CD14-positive monocyte (primary cell): ENCODE results near the gene NRN1L. TPM values are rescaled to one million over a fixed set of nuclear protein-coding genes. Genes with fewer than 3 reads are reported as not detected.
"Not testable (repeated sequence)": the region's sequence is repeated elsewhere in the genome, so short reads cannot be mapped to it uniquely, and the experiment has no call there.

ENCODE experiments used
- DNase-seq, 3 donors: peaks; one replicate each; pipeline ENCODE4 v3.0.0-alpha.2; 2011 to 2022
- H2AFZ ChIP-seq: 2 replicates; pipeline ENCODE4 v1.6.0; 2012; ENCODE audit warnings: mild to moderate bottlenecking, low read depth, low read length, inconsistent platforms; ENCODE audit not compliant: insufficient read depth, poor library complexity, severe bottlenecking
- H3K27ac ChIP-seq, 2 donors: 1 replicate in 1 of 2; 2 replicates in 1 of 2; pipeline ENCODE4 v1.5.1; 2012 to 2013; ENCODE audit warnings: low read length in 2 of 2, control low read depth in 1 of 2, inconsistent platforms in 1 of 2, low read depth in 1 of 2, mild to moderate bottlenecking in 1 of 2
- H3K27me3 ChIP-seq, 2 donors: one replicate each; pipeline versions ENCODE4 v1.6.0 to v1.6.1; 2011 to 2013; ENCODE audit warnings: low read length in 2 of 2; ENCODE audit not compliant: control insufficient read depth in 2 of 2, insufficient read depth in 2 of 2
- H3K36me3 ChIP-seq, 2 donors: replicated peaks in 1 of 2; 1 replicate in 1 of 2; 2 replicates in 1 of 2; pipeline versions ENCODE4 v1.5.1 to v1.6.1; 2012 to 2013; ENCODE audit warnings: low read length in 2 of 2, control low read depth in 1 of 2, inconsistent platforms in 1 of 2, mild to moderate bottlenecking in 1 of 2; ENCODE audit not compliant: insufficient read depth in 2 of 2, control insufficient read depth in 1 of 2
- H3K4me1 ChIP-seq, 2 donors: 1 replicate in 1 of 2; 2 replicates in 1 of 2; pipeline versions ENCODE4 v1.5.1 to v1.6.1; 2012 to 2013; ENCODE audit warnings: low read length in 2 of 2, control low read depth in 1 of 2, inconsistent platforms in 1 of 2, mild to moderate bottlenecking in 1 of 2, moderate library complexity in 1 of 2; ENCODE audit not compliant: insufficient read depth in 2 of 2, control insufficient read depth in 1 of 2
- H3K4me2 ChIP-seq: replicated peaks from 2 replicates; pipeline ENCODE3; 2012; ENCODE audit warnings: low read length, moderate library complexity, mild to moderate bottlenecking; ENCODE audit not compliant: poor library complexity, severe bottlenecking; ENCODE audit errors: extremely low read depth
- H3K4me3 ChIP-seq, 3 experiments: fragments of 200-600 bp in 1 of 3; sonication (generic) in 1 of 3; replicated peaks in 1 of 3; 1 replicate in 2 of 3; 2 replicates in 1 of 3; pipeline ENCODE4 v1.5.1; 2011 to 2013; ENCODE audit warnings: low read length in 3 of 3, mild to moderate bottlenecking in 3 of 3, control low read depth in 2 of 3, low read depth in 2 of 3, inconsistent platforms in 1 of 3, moderate library complexity in 1 of 3
- H3K79me2 ChIP-seq: 2 replicates; pipeline ENCODE4 v1.6.0; 2012; ENCODE audit warnings: mild to moderate bottlenecking, control low read depth, inconsistent platforms, low read length, moderate library complexity; ENCODE audit not compliant: insufficient read depth
- H3K9ac ChIP-seq: 2 replicates; pipeline ENCODE4 v1.6.0; 2017; ENCODE audit warnings: low read length, mild to moderate bottlenecking; ENCODE audit not compliant: insufficient read depth, poor library complexity, severe bottlenecking
- H3K9me3 ChIP-seq, 2 donors: replicated peaks in 1 of 2; 1 replicate in 1 of 2; 2 replicates in 1 of 2; pipeline versions ENCODE4 v1.5.1 to v1.6.1; 2012 to 2013; ENCODE audit warnings: low read length in 2 of 2, control low read depth in 1 of 2; ENCODE audit not compliant: control insufficient read depth in 1 of 2, insufficient read depth in 1 of 2
- H4K20me1 ChIP-seq: 2 replicates; pipeline ENCODE4 v1.6.0; 2012; ENCODE audit warnings: mild to moderate bottlenecking, low read length, control low read depth, moderate library complexity; ENCODE audit not compliant: insufficient read depth
- H3K27ac Mint-ChIP-seq, 7 donors: one replicate each; pipeline ENCODE4 v1.8.0; 2020; ENCODE audit warnings: mild to moderate bottlenecking in 7 of 7, mixed read lengths in 7 of 7, moderate library complexity in 6 of 7, inconsistent platforms in 2 of 7
- H3K27me3 Mint-ChIP-seq, 3 donors: one replicate each; pipeline ENCODE4 v1.8.0; 2021 to 2022; ENCODE audit warnings: low read depth in 3 of 3, mild to moderate bottlenecking in 3 of 3, mixed read lengths in 3 of 3, moderate library complexity in 3 of 3, inconsistent platforms in 1 of 3
- H3K36me3 Mint-ChIP-seq, 2 donors: one replicate each; pipeline ENCODE4 v1.8.0; 2020; ENCODE audit warnings: mixed read lengths in 2 of 2, inconsistent platforms in 1 of 2, mild to moderate bottlenecking in 1 of 2
- H3K4me1 Mint-ChIP-seq: one replicate; pipeline ENCODE4 v1.8.0; 2020; ENCODE audit warnings: mild to moderate bottlenecking, mixed read lengths
- H3K4me3 Mint-ChIP-seq, 2 donors: one replicate each; pipeline ENCODE4 v1.8.0; 2020; ENCODE audit warnings: mild to moderate bottlenecking in 2 of 2, mixed read lengths in 2 of 2, moderate library complexity in 1 of 2
- H3K9me3 Mint-ChIP-seq, 7 donors: one replicate each; pipeline ENCODE4 v1.8.0; 2020 to 2022; ENCODE audit warnings: mixed read lengths in 7 of 7, mild to moderate bottlenecking in 6 of 7, moderate library complexity in 6 of 7, inconsistent platforms in 2 of 7
- WGBS: methylation state at CpG from one replicate; pipeline ENCODE4 v1.1.5; 2013; ENCODE audit warnings: missing lambda C conversion rate; ENCODE audit not compliant: insufficient coverage; 5-methylcytosine and 5-hydroxymethylcytosine counted together
- intact Hi-C, 2 donors: fragments of 100-400 bp; cut with micrococcal nuclease; formaldehyde crosslinking; loops; one replicate each; pipeline versions ENCODE4 v1.15.0 to v1.15.1; 2023
- polyA plus RNA-seq, 3 donors: library from polyadenylated mRNA; depleted of rRNA in 1 of 3; unstranded in 2 of 3; stranded (reverse) in 1 of 3; fragments of 300-500 nt in 2 of 3; fragments of >200 nt in 1 of 3; fragmentation: Illumina TruSeq in 2 of 3; gene quantifications; 1 replicate in 2 of 3; 2 replicates in 1 of 3; pipeline ENCODE4 v1.2.3, GENCODE V29; 2012 to 2021
- TF ChIP-seq, protein P1 (sequence below): fragments of 200-600 bp; IDR thresholded peaks from one replicate; pipeline ENCODE4 v1.8.0; 2022; ENCODE audit warnings: antibody characterized with exemption, mild to moderate bottlenecking

Gene NRN1L
- polyA plus RNA-seq, 3 donors, result 0.50 to 3.6 TPM; not detected in 1

- Histone ChIP-seq H3K9ac (no peak overlapping the region), H3K27me3 (no peaks in the 10 kb centered on the region), H3K4me1 (no peaks in the 10 kb centered on the region), H4K20me1 (peaks cover 54% of the 10 kb centered on the region), H2AFZ (no peak overlapping the region), H3K4me2 (no peak overlapping the region), H3K79me2 (peaks cover 3% of the 10 kb centered on the region), H3K4me3 (no peak overlapping the region), H3K27ac (no peak overlapping the region), H3K9me3 (no peaks in the 10 kb centered on the region), H3K36me3 (peaks cover 37 to 50% of the 10 kb centered on the region in 2 donors)
- intact Hi-C loops, result no loop called here
- 50% methylated on average over 2 of the region's 2 CpGs for WGBS
- Mint-ChIP-seq H3K27ac (peak overlapping the region in 1 of 7 donors; percentile 16), H3K9me3 (peaks cover 0 to 3% (median 0%) of the 10 kb centered on the region in 7 donors), H3K4me1 (peaks cover 2% of the 10 kb centered on the region), H3K27me3 (peaks cover 0 to 2% (median 0%) of the 10 kb centered on the region in 3 donors), H3K36me3 (peaks cover 41 to 61% of the 10 kb centered on the region in 2 donors), H3K4me3 (no peak overlapping the region)
- TF ChIP-seq, protein P1, sequence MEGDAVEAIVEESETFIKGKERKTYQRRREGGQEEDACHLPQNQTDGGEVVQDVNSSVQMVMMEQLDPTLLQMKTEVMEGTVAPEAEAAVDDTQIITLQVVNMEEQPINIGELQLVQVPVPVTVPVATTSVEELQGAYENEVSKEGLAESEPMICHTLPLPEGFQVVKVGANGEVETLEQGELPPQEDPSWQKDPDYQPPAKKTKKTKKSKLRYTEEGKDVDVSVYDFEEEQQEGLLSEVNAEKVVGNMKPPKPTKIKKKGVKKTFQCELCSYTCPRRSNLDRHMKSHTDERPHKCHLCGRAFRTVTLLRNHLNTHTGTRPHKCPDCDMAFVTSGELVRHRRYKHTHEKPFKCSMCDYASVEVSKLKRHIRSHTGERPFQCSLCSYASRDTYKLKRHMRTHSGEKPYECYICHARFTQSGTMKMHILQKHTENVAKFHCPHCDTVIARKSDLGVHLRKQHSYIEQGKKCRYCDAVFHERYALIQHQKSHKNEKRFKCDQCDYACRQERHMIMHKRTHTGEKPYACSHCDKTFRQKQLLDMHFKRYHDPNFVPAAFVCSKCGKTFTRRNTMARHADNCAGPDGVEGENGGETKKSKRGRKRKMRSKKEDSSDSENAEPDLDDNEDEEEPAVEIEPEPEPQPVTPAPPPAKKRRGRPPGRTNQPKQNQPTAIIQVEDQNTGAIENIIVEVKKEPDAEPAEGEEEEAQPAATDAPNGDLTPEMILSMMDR, result no peak
- DNase-seq, result no peak
Observed at GRCh38 chr16:67910158-67910557, 25.5 kb downstream of the NRN1L start.

- H3K9me3 Mint-ChIP-seq, result no peaks in the 10 kb centered on the region
- 94% methylated on average over 5 of the region's 7 CpGs for WGBS
- H4K20me1 ChIP-seq, result peaks cover 80% of the 10 kb centered on the region
- H3K9ac ChIP-seq, result no peak overlapping the region
- intact Hi-C loops, result no loop called here
- H3K4me3 Mint-ChIP-seq, result no peak overlapping the region
- H3K27ac ChIP-seq, result no peak overlapping the region
- peaks cover 51 to 79% of the 10 kb centered on the region in 2 donors for H3K36me3 ChIP-seq
- no peaks in the 10 kb centered on the region for H3K9me3 ChIP-seq
- TF ChIP-seq, protein P1, result no peak
- peaks cover 6% of the 10 kb centered on the region for H3K4me1 Mint-ChIP-seq
- no peaks in the 10 kb centered on the region for H3K4me1 ChIP-seq
- H3K79me2 ChIP-seq, result peaks cover 43% of the 10 kb centered on the region
- no peaks in the 10 kb centered on the region for H3K27me3 ChIP-seq
- H3K36me3 Mint-ChIP-seq, result peaks cover 65 to 83% of the 10 kb centered on the region in 2 donors
- DNase-seq, result no peak
- no peak overlapping the region for H3K4me2 ChIP-seq
- no peaks in the 10 kb centered on the region for H3K27me3 Mint-ChIP-seq
- H3K27ac Mint-ChIP-seq, result peak overlapping the region in 5 of 7 donors; percentile 10 to 51 (median 21)
- no peak overlapping the region for H2AFZ ChIP-seq
- H3K4me3 ChIP-seq, result no peak overlapping the region
Observed at GRCh38 chr16:67914758-67915495, 30.2 kb downstream of the NRN1L start.

- Mint-ChIP-seq H3K27ac (peak overlapping the region in 1 of 7 donors; percentile 2), H3K36me3 (peaks cover 63 to 80% of the 10 kb centered on the region in 2 donors)
- H3K9me3 Mint-ChIP-seq, H3K27ac ChIP-seq, H3K27me3 ChIP-seq, H3K4me2 ChIP-seq, H3K4me1 Mint-ChIP-seq, H3K4me1 ChIP-seq, DNase-seq, H3K27me3 Mint-ChIP-seq, H3K9me3 ChIP-seq, H3K4me3 ChIP-seq, H3K9ac ChIP-seq, H2AFZ ChIP-seq, H3K4me3 Mint-ChIP-seq, intact Hi-C loops: not testable (repeated sequence)
- no CpG with 5 or more reads among the region's 2 CpGs for WGBS
- H3K36me3 ChIP-seq, result peaks cover 49 to 76% of the 10 kb centered on the region in 2 donors
- peaks cover 80% of the 10 kb centered on the region for H4K20me1 ChIP-seq
- peaks cover 47% of the 10 kb centered on the region for H3K79me2 ChIP-seq
Observed at GRCh38 chr16:67915496-67915769, 30.7 kb downstream of the NRN1L start.
